Esophagus mucosa (tissue), 1 donor: ENCODE results near the gene TRIM17. TPM values are rescaled to one million over a fixed set of nuclear protein-coding genes. Genes with fewer than 3 reads are reported as not detected.

Source experiments
- ATAC-seq: fragments of 200-7000 bp; cut with Tn5 transposase; one replicate; pipeline ENCODE4 v1.9.1; 2020
- total RNA-seq: library from RNA; stranded (reverse); gene quantifications from one replicate; pipeline ENCODE4 v1.2.4, GENCODE V29; 2023
- donor health status: DM: yes; HTN: yes; CAD: no.

The TRIM17 gene
- total RNA-seq, 1 donor from 2014 or later = 1.3 TPM

DNA sequence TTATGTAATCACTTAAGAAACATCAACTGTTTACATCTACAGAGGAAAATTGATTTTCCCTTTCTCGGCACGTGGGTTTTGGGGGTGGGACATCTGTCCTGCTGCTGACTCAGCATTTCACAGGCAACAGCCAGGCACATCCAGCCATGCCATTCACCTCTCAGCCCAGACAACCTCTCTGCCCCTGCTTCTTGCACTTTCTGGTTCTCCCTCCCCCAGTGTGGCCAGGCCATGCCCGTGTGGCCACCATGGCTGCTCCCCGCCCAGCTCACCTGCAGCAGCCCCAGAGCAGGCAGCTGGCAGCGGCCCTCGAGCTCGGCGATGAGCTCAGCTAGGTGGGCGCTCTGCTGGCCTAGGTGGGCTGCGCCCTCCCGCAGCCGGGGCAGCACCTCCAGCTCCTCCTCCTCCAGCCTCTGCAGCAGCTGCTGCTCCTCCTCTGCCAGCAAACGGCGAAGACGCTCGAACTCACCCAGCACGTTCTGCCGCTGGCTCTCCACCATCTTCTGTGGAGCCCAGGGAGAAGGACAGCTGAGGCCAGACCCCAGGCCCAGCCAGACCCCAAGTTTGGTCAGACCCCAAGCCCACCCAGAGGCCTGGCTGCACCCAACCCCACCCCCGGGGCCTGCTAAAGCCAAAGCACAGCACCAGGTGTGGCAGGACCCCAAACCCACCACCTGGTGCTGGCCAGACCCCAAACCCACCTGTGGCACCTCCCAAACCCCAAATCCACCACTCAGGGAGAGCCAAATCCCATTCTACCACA, 15.8 kb downstream of the TRIM17 start:
- ATAC-seq = no peak

DNA sequence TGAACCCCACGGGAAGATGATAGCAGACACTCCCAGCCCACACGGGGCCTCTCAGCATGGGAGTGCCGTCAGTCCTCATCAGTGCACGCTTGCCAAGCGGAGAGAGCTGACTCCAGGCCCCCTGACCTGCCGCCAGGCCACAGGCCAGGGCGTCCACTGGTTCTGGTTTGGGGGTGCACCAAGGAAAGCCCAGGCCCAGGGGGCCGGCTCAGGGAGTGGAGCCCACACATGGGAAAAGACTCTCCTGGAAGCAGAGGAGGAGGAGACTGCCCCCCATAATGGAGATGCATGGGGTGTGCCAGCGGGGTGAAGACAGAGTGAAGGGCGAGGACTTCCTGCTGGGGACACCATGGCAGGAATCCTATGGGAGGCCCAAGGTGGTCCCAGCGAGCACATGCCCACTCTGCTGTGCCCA, 16.4 kb downstream of the TRIM17 start:
- ATAC-seq = no peak

DNA sequence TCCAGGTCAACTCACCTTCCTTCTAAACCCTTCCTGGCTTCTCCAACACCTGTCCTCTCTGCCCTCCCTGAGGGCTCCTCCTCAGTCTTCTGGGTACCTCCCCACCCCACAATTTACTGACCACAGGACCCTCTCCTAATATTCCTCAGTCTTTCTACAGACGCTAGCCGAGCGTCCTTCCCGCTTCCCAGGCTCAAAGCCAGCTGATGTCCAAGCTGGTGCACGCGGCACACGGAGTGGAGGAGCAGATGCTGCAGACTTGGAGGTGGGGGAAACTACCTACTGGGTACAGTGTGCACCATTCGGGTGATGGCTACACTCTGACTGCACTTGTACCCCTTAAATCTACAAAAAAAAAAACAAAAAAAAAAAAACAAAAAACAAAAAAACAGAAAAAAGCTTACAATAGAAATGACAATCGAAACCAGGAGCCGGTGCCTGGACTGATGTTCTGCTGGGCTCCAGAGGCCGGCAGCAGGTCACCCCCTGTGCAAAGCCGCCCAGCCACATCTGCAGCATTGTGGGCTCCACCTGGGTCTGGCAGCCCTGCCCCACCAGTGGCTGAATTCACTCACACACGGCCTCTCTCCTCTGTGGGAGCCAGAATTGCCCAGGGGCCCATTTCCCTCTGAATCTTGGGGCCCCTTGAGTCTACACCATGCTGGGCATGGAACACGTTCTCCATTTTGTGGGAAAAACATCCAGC, 17.0 kb downstream of the TRIM17 start:
- ATAC-seq = no peak

DNA sequence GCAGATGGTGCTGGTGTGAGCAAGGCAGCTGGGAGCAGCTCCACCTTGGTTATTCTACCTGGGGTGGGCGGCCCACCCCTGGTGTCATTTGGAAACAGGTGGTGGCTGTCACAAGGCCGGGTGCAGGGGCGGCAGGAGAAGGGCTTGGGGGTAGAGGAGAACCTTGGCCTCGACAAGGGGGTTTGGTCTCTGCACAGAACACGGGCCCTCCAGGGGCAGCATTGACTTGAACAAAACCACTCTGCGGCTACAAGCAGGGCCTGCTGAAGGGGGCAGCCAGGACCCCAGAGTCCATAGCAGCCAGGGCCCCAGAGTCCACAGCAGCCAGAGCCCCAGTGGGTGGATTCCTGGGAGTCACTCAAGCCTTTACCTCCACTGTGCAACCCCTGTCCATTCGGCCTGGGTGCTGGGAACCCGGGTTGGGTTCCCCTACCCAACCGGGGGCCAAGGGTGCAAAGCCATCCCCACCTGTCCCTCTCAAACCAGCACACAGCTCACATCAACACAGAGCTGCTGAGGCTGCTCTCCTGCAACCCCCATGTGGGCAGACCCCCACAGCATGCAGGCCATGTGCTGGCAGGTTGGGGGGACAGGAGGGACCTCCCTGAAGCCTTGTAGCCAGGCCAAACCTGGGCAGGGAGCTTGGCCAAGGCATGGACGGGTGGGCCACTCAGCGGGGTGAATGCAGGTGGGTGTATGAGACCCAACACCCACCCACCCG, 17.8 kb downstream of the TRIM17 start:
- no peak for ATAC-seq

DNA sequence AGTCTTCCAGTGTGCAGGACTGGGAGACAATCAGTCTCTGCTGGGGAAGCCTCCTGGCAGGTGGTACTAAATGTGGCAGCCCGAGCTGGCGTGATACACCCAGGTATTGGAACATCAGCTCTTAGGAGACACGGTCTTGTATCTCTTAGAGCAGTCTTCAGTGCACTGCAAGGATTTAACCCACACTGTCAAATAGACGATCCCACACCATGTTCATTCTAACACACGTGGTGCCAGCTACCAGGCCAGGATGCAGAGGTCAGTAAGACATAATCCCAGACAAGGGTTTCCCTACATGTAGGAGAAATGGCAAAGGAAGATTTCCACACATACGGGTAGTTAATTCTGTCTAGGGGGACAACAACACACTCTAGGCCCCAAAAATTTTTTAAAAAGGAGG, 18.7 kb downstream of the TRIM17 start:
- no peak for ATAC-seq

DNA sequence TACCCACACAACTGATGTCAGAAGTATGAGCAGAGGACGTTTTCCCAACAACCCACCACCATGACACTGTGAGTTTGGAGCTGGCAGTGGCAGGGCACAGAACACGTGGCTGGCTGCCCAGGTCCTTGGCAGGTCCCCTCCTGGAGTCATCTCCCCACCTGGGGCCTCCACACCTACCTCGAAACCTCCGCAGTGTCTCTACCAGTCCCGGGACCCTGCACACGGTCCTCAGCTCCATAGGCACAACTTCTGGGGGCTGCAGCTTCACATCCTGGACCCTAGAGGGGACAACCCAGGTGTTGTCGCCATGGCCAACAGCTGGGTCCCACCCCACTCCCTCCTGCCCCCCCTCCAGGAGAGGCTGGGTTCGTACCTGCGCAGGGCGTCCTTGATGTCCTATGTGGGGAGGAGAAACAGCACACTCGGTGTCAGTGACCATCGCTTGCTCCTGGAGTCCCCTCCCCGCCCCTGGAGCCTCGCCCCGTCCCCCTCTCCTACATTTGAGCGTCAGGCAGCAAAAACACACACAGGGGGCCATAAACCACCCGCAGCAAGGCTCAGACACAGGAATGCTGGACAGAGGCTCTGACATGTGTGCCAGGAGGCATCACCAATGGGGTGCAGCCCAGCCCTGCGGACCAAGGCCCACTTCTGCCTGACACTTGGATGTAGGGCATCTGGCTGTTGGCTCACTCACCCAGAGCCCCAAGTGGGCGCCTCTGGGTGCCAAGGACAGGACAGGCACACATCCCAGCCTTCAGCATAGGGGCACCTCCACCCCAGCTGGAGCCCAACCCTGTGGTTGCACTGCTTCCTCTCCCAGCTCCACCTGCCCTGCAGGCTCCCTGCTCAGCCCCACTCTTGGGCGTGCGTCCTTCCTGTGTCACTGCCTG, 19.6 kb downstream of the TRIM17 start:
- no peak for ATAC-seq

DNA sequence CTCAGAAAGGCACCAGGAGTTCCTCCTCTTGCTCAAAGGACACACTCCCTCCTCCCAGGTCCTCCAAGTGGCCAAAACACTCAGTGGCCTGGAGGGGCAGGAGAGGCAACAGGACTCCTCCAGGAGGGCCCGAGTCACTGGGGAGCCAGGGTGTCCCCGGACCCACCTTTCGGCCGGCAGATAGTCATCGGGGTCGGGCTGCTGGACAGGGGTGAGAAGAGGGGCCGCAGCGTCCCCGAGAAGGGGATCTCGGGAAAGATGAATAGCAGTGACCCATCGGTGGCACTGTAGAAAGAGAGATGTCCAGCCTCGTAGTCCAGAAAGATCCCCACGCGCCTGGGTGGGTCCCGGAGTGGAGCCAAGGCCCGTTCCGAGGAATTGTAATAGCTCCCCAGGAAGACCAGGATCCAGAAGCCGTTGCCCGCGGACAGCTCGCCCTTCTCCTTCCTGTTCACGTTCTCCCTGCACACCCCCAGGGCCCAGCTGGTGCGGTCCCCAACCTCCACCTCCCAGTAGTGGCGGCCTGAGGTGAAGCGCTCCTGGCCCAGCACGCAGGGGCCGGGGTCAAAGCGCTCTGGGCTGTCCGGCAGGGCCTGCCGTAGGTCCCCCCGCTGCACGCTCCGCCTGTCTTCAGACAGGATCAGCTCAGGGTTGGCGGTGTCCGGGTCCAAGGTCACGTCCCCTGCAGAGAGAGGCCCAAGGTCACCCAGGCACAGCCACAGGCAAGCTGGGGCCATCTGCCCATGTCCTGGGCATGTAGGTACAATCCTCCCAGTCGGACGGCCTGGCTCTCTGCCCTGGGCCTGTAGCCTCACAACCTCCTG, 21.9 kb downstream of the TRIM17 start:
- no peak for ATAC-seq

DNA sequence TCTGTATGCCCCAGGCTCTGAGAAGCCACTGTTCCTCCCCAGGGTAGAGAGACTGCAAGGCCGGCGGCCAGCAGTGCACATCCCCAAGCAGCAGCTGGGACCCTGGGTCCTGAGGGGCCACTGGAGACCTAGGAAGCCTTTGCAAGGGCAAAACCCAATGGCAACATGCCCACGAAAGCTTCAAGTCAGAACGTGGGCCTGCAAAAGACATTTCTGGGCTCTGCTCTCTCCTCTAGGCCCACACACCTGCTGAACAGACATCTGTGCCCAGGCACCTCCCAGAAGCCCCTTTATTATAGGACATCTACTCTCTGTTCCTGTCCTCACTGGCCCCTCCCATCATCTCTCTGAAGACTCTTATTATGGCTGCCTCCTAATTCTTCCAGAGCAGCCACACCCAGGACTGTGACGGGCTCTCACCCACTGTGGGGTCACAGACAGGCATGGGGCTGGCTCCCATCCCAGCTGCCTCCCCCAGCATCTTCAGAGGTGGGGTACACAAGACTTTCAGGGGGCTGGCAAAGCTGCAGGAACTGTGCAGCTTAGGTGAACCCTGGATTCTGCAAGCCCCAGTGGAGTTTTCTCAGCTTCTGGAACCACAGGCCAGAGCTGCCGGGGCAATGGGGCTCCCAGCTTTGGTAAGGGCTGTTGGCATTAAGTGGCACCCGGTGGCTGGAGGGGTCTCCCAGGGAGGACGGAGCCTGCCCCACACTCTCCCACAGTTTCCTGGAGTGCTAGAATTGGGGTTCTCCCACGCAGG, 22.7 kb downstream of the TRIM17 start:
- no peak for ATAC-seq

DNA sequence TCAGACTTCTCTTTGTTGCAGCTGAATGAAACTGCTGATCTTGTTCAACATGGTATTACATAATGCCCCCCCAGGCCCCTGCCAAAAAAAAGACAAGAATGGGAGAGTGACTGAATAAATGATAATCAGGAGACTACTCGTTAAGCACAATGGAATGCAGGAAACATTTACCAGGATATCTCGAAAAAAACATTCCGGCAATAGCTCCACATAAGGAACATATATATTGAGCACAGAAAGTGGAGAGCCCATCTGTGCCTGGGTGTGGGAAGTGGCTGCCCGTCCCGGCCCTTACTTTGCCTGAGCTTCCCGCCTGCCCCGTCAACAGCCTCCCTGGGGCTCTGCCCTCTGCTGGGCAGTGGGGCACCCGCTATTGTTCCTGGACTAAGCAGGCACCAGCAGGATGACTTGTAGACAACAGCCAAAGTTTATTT, 23.4 kb downstream of the TRIM17 start:
- ATAC-seq = peak; percentile 58

DNA sequence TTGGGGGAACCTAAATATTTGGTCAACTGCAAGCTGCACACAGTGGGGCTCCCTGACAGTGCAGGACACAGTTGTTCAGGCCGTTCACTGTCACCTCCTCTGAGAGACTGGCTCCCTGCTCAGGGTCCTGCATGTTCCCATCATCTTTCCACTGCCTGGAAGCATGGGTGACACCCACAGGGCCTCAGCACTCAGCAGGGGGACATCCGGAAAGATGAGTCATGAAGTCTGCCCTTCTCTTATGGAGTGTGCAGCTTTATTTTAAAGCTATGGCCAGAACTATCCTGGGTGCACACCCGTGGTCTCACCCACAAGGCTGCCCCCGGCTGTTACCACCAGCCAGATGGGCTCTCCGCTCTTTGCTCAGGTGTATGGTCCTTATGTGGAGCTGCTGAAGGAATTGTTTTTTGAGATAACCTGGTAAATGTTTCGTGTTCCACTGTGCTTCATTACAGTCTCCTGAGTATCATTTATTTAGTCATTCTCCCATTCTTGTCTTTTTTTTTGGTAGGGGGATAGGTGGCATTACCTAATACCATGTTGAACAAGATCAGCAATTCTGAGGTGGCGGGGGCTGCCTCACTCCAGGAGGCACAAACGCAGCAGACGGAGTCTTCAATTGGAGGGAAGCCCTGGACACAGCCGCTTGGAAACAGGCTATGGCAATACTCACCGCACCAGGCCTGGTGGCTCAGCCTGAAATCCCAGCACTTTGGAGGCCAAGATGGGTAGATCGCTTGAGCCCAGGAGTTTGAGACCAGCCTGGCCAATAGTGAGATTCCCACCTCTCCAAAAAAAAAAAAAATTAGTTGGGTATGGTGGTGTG, 24.3 kb downstream of the TRIM17 start:
- ATAC-seq = no peak

DNA sequence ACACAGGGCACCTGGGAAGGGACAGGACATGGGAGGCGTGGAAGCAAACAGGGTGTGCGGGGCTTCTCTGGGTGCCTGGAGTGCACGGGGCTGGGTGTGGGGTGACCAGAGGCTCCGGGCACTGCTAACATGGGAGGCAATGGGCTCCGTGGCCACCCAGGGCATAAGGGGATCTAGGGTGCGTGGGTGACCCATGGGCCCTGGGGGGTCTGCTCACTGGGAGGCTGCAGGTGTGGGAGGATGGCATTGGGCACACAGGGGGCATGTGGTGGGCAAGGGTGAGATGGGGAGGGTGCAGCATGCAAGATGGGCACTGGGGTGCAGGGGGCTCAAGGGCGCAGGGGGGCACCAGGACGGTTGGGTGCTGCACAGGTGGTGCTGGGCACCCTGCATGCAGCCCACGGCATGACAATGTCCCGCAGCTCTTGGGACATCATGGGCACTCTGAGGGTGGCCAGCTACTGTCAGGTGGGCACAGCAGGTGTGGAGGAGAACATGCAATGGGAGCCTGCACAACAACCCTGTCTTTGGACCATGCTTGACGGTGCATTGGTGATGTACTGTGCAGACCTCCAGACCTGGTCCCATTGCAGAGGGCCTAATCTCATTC, 25.1 kb downstream of the TRIM17 start:
- ATAC-seq = peak; percentile 24

DNA sequence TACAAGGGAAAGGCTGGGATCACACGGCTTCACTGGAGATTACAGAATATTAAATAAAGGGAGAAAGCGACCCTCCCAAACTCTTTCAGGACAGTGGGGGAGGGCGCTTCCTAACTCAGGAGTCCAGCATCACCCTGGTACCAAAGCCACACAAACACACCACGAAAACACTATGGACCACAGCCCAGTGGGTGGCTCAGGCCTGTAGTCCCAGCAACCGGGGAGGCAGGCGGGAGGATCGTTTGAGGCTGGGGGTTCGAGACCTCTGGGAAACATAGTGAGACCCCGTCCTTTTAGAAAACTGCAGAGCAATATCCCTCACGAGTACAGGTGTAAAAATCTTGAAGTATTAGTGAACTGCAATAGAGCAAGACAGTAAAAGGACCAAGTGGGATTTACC, 26.0 kb downstream of the TRIM17 start:
- no peak for ATAC-seq

DNA sequence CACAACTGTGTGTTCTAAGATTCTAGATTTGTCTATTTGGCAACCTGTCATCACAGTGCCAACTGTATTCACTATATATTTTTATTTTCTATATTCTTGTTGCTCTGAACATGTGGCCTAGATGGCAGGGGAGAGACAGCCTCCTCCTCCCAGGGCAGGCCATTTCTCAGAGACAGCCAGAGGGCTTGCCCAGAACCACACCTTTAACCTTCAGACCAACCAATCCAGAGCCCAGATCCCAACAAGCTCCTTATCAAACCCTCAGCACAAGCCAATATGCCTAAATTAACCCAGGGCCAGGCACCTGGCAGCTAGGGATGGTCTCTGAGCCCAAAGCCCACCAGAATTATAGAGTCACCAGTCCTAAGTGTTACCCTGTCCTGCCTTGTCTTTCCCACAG, 29.3 kb downstream of the TRIM17 start:
- ATAC-seq = no peak

DNA sequence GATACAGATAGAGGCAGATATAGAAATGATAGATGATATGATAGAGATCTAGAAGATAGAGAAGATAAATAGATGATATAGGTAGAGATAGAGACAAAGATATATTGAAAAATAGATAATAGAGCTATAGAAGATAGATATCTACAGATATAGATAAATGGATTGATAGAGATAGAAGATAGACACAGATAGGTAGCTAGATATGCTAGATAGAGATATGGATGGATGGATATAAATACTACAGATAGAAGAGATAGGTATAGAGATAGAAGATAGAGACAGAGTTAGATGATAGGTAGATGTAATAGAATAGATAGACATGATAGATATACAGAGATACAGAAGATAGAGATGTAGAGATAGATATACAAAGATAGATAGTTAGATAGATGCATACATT, 31.4 kb downstream of the TRIM17 start:
- no peak for ATAC-seq

DNA sequence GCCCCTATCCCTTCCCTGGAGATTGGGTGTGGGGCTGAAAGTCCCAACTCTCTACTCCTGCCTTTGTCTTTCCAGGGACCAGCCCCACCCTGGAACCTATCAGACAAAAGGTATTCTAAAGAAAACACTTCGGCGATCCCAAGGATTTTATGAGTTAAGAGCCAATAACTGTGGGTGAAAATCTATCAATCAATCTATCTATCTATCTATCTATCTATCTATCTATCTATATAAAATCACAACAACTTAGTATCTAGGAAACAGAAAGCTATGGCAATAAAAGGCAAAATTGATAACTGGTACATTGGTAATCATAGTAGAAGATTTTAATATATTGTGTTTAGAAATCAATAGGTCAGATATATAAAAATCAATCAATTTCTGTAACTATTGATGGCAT, 32.9 kb downstream of the TRIM17 start:
- no peak for ATAC-seq

DNA sequence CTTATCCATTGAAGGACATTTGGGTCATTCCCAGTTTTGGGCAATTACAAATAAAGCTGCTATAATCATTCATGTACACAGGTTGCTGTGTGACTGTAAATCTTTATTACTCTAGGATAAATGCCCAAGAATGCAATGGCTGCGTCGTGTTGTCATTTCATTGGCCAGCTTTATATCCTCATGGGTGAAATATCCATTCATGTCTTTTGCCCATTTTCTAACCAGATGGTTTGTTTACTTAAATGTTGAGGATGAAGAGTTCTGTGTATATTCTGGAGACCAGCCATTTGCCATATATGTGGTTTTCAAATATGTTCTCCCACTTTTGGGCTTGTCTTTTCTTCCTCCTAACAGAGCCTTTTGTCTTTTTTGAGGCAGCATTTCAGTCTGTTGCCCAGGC, 35.3 kb downstream of the TRIM17 start:
- ATAC-seq = no peak

DNA sequence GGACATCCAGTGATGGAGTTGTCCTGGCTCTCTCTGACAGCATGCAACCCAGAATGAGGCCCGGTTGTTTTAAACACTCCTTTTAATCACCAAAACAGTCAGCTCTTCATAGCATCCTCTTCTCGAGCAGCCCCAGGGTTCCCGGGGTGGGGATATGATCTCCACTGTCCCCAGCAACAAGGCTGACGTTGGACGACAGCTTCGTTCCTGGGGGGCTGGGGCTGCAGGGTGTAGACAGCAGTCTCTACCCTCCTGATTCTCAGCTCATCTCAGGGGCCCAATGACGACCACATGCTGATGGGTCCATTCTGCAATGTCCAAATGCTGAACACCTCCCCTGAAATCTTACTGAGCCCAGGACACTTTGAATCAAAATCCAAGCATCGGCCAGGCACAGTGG, 37.0 kb downstream of the TRIM17 start:
- no peak for ATAC-seq

DNA sequence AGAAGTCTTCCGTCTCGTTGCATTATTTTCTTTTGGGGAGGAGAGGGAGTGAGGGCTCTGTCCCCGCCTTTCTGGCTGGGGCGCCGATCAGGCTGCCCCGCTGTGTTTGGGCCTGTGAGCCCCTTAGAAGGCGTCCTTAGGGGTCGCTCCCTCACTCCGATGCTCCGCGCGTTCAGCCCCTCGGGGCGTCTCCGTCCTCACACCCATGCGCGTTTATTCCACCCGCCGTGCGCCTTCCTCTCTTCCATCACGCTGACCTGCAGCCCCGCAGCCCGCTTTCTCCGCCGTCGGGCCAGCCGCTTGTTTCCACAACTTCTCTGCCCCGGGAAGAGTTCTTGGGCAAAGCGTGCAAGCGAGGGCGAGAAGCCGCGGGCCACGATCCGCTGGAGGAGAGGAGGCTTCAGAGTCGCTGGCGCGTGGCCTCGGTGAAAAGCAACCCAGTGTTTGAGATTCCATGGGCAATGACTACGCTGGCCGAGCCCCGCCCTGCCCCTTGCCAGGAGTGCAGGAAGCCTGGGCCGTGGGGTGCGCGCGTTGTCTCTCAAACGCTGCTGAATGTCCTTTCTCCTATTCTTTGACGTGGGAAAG, 37.7 kb downstream of the TRIM17 start:
- peak; percentile 30 for ATAC-seq
